ENCODE results near the gene SBNO2.
A peak's percentile ranks its signal among the peaks of the same experiment; 100 is the strongest.

Gene SBNO2

GRCh38 chr19:1085053-1085658 is 88.9 kb downstream of the SBNO2 start:
- DNase-seq, result no peak

GRCh38 chr19:1084024-1084868 is 89.8 kb downstream of the SBNO2 start:
- no peak for DNase-seq

GRCh38 chr19:1082928-1083816 is 90.9 kb downstream of the SBNO2 start:
- DNase-seq, result no peak

- DNase-seq, result peak; percentile 86
These were observed 91.7 kb downstream of the SBNO2 start for GRCh38 chr19:1082165-1082927.

GRCh38 chr19:1081301-1082164 is 92.5 kb downstream of the SBNO2 start:
- no peak for DNase-seq

GRCh38 chr19:1080360-1081161 is 93.5 kb downstream of the SBNO2 start:
- no peak for DNase-seq

- peak; percentile 91 for DNase-seq
These were observed 94.4 kb downstream of the SBNO2 start for GRCh38 chr19:1079566-1080111.

- peak; percentile 96 for DNase-seq
These were observed 97.1 kb downstream of the SBNO2 start for GRCh38 chr19:1076951-1077350.

GRCh38 chr19:1076046-1076386 is 98.1 kb downstream of the SBNO2 start:
- no peak for DNase-seq

GRCh38 chr19:1074544-1075283 is 99.4 kb downstream of the SBNO2 start:
- peak; percentile 91 for DNase-seq

GRCh38 chr19:1073956-1074517 is 100.0 kb downstream of the SBNO2 start:
- no peak for DNase-seq

GRCh38 chr19:1073063-1073955 is 100.8 kb downstream of the SBNO2 start:
- no peak for DNase-seq

- no peak for DNase-seq
These were observed 101.6 kb downstream of the SBNO2 start for GRCh38 chr19:1072371-1073015.

GRCh38 chr19:1070931-1071791 is 102.9 kb downstream of the SBNO2 start:
- no peak for DNase-seq

- no peak for DNase-seq
These were observed 103.5 kb downstream of the SBNO2 start for GRCh38 chr19:1070576-1070930.

GRCh38 chr19:1069009-1069779 is 104.9 kb downstream of the SBNO2 start:
- peak; percentile 92 for DNase-seq
